Right ventricle myocardium superior (tissue), 1 donor: ENCODE data around the gene CDC14A. TPM values are rescaled to one million over a fixed set of nuclear protein-coding genes. Genes with fewer than 3 reads are reported as not detected.
"Not testable (repeated sequence)": the region's sequence is repeated elsewhere in the genome, so short reads cannot be mapped to it uniquely, and the experiment has no call there.

Experiments used
- ATAC-seq: fragments of 200-7000 bp; cut with Tn5 transposase; one replicate; pipeline ENCODE4 v1.9.1; 2020; ENCODE audit warnings: mild to moderate bottlenecking; ENCODE audit not compliant: poor library complexity
- DNase-seq: peaks from one replicate; pipeline ENCODE4 v3.0.0-alpha.2; 2020
- intact Hi-C: fragments of 100-400 bp; cut with DNase I; formaldehyde crosslinking; loops from one replicate; pipeline ENCODE4 v1.11.2; 2022
- total RNA-seq: library from RNA; stranded (reverse); fragmentation: NEBNext Ultra II Directional; extraction: Animal tissue kit (Norgen Biotek cat#: 25700); gene quantifications from one replicate; pipeline ENCODE4 v1.2.1, GENCODE V29; 2021
- donor health status: DM: no; HTN: yes; CAD: no; lungs with severe emphysema.

The CDC14A gene
- total RNA-seq, 1 donor from 2014 or later, result 3.6 TPM

DNA sequence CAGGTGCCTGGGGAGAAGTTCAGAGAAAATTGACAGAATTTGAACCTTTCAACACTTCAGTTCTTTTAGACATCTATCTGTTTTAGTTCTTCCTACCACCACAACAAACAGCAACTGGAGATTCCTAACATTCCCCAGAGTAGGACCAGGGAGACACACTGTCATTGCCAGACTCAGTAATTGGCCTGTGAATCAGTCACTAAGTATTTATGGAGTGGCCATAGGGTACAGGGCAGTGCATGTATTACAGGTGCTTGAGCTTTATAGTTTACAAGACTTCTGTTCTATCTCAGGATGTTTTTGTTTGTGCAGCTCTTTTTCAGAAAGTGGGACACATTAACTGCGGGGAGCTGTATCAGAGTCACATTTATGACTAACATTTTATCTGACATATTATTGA is 1.7 kb downstream of the CDC14A start:
- ATAC-seq, result no peak
- no peak for DNase-seq
- intact Hi-C loops, result loop anchor here (5.0 to 10.0 kb wide), 2 partner anchors 77 to 101 kb away; no protein-coding TSS in a partner anchor

DNA sequence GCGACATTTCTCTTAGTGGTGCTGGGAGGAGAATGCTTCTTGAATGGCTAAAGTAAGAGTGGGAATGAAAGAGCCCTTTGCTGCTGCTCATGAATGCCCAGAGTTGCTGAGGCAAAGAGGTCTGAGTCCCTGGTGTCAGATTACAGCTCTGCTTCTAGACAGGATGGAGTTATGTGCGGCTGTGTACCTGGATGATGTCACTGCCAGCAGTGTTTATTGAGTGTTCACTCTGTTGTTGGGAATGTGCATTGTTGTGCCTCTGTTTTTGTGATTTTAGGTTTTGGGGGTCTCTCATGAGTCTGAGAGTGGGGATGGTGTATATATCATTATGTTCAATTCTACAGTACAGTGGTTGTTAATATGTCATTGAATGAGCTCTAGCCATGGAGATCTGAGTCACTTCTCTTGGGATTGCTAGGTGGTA is 2.7 kb downstream of the CDC14A start:
- DNase-seq, result no peak
- intact Hi-C loops, result loop anchor here (5.0 to 10.0 kb wide), 2 partner anchors 78 to 100 kb away; no protein-coding TSS in a partner anchor
- ATAC-seq, result no peak

DNA sequence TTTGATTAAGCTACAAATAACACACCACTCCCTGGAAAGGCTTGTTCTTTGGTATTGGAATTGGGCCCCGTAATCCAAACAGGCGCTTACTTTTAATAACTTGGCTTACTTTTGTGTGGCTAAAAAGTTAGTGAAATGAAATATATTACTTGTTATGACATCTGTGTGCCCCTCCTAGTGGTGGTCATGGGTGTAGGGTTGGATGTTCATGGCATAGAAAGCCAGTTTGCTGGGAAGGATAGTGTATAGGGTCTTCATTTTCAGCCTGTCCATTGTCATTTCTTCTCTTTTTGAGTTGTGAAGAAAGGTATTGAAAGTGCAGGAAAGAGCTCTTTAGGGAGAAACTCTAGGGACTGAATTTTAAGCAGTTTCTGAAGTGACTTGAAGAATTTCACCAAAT is 5.9 kb downstream of the CDC14A start:
- no peak for ATAC-seq
- intact Hi-C loops, result loop anchor here (10.0 kb wide), 1 partner anchor 97 kb away; no protein-coding TSS in a partner anchor
- no peak for DNase-seq

DNA sequence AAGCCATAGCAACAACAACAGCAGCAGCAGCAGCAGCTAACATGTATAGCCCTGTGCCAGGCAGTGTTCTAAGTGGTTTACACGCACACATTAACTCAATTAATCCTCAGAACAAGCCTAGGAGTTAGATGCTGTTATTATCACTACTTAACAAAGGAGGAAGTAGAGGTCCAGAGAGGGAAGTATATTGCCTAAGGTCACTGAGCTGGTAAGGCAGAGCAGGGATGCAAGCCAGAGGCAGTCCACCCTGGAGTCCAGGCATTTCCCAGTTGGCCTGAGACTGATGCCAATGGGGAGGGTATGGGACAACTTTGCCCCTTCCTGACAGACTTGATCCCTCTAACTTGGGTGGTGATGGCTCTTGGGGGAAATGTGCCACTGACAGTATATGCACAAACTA is 6.8 kb downstream of the CDC14A start:
- no peak for DNase-seq
- intact Hi-C loops, result loop anchor here (10.0 kb wide), 1 partner anchor 96 kb away; no protein-coding TSS in a partner anchor
- ATAC-seq, result peak; percentile 14

DNA sequence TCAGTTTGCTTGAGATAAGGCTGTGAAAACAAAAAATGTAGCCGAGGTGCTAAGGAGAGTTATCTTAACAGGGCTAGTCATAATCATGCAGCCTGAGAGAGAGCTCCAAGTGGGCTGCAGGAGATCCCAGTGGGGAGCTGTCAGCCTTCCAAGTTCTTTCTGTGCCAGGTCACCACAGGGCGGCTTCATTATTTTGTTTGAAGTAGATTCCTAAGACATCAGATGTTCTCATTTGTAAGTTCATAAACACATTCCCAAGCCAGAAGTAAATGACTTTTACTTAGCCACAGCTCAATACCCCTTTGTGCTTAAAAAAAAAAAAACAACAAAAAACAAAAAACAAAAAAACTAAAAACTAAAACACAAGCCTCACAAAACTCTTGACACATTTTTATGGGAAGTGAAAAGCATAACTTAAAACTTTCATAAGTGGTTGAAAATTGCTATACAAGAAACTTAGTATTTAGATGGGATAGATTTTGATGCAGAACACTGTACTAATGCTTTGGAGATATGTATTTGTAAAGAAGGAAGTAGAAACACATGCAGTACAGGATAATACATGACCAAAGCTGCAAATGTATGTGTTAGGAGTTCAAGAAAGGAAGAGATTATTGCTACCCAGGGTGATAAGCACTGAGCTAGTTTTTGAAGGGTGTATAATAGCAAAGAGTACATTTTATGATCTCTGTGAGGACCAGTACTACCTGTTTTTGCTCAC is 8.6 kb downstream of the CDC14A start:
- intact Hi-C loops, result no loop called here
- DNase-seq (peak; percentile 61), ATAC-seq (peak; percentile 81)

DNA sequence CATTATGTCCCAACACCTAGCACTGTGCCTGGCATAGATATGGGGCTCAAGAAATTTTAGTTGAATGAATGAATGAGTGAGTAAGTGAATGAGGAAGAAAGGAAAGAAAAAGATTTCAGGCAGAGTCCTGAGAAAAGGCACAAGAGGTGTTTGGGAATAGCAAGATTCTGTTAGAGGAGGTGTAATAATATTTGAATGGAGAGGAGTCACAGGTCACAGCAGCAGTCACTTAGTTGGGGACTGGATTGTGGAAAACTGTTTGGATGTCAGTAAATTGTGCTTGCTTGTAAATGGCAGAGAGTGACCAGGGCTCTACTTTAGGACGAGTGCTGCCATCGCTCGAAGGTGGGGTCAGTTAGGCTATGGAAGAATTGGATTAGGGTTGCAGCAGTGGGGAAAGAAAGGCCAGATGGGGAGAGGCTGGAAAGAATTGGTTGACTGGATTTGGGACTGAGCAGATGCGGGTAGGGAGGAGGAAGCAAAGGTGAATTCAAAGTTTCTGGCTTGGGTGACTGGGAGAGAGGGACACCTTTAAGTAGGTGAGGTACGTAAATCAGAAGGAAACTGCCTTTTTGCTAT is 9.3 kb downstream of the CDC14A start:
- no peak for ATAC-seq
- no peak for DNase-seq
- intact Hi-C loops, result no loop called here

DNA sequence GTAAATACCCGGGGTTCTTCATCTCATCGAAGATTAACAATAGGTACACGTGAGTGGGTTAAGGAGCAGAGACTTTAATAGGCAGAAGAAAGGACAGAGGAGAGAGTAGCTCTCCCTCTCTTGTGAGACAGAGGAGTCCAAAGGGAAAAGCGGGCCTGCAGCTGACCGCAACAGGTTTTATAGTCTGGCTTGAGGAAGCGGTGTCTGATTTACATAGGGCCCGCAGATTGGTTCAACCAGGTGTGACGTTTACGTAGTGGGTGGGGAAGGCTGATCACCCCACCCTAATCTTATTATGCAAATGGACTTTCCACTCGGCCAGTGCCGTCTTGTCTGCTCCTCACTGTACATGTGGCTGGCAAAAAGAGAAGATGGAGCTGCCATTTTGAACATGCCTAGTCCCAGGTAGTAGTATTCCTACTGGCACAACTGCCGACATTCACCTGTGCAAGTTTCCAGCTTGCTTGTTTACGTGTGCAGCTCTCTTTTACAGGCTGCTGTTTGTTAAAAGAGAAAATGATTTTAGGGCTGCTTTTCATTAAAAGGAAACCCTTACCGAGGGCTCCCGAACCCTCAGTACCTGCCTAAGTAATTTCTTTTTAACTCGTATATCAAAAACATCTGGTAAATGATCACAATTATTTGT is 10.6 kb downstream of the CDC14A start:
- no peak for ATAC-seq
- no peak for DNase-seq
- intact Hi-C loops, result no loop called here

DNA sequence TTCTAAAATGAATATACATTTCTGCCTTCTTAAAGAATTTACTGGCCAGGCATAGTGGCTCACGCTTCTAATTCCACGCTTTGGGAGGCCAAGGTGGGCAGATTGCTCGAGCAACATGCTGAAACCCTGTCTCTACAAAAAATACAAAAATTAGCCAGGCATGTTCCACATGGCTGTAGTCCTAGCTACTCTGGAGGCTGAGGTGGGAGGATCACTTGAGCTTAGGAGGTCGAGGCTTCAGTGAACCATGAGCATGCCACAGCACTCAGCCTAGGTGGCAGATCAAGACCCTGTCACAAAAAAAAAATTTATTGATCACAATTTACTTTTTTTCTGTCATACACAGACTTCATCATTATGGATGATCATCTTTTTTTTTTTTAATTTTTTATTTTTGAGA is 11.5 kb downstream of the CDC14A start:
- no peak for DNase-seq
- intact Hi-C loops, result no loop called here
- no peak for ATAC-seq

DNA sequence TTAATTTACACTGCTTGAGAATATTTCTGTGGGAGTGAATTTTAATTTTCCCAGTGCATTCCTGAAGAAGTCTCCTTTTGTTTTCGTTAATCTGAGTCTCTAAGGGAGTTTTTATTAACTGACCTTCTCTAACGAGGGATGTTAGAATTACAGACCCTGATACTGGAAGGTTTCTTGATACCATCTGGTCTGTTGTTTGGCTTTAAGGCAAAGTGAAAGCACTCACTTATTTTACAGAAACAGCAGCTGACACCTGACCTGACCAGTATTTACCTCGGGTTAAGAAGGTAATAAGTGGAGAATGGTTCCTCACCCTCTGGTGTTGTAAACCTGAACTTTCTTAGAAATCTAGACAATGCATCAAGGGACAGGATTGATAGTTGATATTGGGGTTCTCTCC is 12.4 kb downstream of the CDC14A start:
- intact Hi-C loops, result no loop called here
- ATAC-seq, result no peak

DNA sequence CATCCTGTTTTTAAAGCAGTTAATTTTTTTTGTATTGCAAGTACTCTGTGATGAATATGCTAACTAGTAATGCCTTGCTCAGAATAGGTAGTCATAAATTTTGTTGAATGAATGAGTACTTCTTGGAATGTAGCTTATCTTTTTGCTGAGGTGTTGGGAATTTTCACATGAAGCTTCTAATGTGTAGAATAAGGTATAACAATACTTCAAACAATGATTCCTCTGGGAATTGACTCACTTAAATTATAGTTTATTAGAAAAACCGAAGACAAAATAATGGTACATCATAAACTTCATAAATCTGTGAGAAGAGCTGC is 13.9 kb downstream of the CDC14A start:
- DNase-seq (no peak), ATAC-seq (no peak)
- intact Hi-C loops, result no loop called here

More for the DNA sequence above, 12.4 kb downstream of the CDC14A start:
- DNase-seq, result no peak

DNA sequence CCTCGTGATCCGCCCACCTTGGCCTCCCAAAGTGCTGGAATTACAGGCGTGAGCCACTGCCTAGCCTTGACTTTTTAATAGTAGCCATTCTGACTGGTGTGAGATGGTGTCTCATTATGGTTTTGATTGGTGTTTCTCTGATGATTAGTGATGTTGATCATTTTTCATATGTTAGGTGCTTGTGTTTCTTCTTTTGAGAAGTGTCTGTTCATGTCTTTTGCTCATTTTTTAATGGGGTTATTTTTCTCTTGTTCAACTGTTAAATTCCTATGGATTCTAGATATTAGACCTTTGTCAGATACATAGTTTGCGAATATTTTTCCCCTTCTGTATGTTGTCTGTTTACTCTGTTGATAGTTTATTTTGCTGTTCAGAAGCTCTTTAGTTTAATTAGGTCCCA is 17.0 kb downstream of the CDC14A start:
- intact Hi-C loops, ATAC-seq, DNase-seq: not testable (repeated sequence)

DNA sequence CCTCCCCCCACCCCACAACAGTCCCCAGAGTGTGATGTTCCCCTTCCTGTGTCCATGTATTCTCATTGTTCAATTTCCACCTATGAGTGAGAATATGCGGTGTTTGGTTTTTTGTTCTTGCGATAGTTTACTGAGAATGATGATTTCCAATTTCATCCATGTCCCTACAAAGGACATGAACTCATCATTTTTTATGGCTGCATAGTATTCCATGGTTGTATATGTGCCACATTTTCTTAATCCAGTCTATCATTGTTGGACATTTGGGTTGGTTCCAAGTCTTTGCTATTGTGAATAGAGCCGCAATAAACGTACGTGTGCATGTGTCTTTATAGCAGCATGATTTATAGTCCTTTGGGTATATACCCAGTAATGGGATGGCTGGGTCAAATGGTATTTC is 21.6 kb downstream of the CDC14A start:
- ATAC-seq, DNase-seq, intact Hi-C loops: not testable (repeated sequence)

DNA sequence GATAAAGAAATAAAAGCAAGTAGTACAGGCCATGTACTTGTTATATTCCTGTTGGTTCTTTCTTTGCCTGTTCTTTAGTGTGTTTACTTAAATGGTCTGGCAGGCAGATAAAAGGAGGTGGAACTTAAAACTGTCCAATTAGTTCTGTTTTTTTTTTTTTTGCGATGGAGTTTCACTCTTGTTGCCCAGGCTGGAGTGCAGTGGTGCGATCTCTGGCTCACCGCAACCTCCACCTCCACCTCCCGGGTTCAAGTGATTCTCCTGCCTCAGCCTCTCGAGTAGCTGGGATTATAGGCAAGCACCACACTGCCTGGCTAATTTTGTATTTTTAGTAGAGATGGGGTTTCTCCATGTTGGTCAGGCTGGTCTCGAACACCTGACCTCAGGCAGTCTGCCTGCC is 24.6 kb downstream of the CDC14A start:
- DNase-seq, intact Hi-C loops, ATAC-seq: not testable (repeated sequence)

DNA sequence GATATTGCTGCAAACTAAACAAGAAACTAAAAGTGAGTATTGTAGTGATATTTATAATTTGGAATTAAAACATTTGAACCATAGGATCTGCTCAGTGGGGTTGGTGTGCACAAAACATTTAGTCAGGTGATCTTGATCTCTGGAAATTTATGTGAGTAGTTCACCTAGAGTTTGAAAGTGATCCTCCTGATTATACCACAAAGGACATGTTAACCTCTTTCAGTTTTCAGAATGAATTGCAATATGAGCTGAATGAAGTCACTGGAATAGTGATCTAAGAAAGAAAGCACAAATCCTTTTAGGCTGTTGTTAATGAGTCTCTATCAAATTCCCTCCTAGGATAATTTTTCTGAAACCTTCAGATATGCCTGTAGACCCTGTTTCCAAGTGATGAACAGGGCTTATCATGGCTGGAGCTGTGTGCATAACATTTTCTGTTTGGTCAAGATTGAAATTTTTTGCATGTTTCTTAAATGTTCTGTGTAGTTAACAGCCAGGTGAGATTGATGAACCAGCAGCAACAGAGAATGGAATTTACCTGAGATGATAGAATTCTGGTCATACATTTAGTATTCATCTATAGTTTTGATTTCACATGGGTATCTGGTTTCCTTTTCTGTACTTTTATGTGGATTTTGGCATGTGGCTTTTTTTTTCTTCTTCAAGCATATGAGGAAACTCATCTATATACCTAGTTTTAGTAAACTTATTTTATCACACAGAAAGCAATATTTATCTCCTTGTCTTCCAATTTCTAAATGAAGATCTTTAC is 25.5 kb downstream of the CDC14A start:
- DNase-seq (no peak), ATAC-seq (no peak)
- intact Hi-C loops, result no loop called here

DNA sequence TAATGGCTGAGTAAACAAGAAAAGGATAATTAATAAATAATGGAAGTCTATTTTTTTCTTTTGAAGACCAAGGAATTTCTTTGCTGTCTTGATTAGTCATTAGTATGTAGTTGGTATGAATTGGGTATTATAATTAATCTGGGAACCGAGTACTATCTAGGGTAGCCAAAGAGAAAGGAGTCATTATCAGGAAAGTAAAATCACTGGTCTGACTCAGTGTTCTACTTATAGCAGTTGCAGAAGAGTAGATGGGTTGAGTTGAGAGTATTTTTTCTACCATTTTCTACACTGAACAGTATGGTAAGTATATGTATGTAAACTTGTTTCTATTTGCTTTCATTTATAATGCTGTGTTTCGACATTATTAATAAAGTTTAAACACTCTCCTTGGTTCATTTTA is 26.6 kb downstream of the CDC14A start:
- intact Hi-C loops, result no loop called here
- DNase-seq, result no peak
- ATAC-seq, result no peak

DNA sequence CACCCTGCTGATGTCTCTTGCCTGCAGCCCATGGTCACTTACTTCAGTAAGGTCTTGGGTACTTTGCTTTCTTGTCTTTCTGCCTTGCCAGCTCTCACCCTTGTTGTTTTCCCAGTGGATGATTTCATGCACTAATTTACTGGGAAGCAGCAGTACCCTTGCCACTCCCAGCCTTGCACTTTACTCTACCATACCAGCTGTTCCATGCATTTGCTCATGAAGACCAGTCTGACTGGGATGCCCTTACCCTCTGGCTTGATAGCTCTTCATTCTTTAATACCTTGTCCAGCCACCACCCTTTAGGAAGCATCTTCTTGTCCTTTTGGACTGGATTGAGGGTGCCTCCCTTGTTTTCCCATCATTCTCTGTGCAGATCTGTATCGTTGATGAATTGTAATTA is 28.3 kb downstream of the CDC14A start:
- DNase-seq (no peak), ATAC-seq (no peak)
- intact Hi-C loops, result no loop called here

DNA sequence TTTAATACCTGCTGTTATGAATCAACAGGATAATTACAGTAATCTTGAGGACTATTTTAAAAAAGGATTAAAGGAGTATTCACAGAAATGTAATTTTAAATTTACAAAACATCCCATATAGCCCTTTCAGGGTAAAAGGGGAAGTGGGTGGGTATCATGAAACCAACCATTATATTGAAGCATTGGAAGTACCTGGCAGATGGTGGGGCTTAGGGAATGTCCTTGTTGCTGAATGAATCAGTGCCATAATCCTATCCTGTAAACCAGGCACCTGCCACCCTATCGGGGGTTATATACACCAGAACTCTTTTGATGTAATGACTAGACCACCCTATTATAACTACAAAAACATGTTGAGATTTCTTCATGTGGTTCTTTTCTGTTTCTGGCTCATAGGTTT is 30.4 kb downstream of the CDC14A start:
- intact Hi-C loops, result no loop called here
- no peak for ATAC-seq
- DNase-seq, result no peak

DNA sequence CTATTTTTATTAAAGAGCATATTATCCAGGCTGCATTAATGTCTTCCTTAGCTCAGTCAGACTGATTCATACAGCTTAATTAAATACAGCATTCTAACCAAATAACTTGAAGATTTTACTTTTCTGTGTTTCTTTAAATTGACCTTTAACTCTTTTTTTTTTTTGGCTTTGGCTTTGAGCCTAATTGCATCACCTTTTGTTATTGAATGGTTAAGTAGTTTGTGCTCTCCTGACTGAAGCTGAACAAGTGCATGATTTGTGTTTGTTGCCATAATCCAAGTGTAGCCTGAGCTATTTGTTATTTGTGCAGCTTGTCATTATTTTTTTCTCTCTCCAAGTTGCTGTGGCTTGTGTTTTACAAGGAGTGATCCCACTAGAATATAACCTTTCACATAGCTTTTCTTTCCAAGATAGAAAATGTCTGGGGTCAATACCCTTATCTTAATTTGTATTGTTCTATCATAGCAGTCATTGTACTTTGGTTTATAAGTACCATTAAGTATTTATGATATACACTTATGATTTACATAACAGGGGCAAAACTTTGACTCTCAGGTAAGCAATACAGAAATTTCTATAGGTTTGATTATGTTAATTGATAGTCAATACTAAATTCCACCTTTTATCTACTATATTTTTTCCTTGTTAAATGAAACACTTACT is 31.6 kb downstream of the CDC14A start:
- ATAC-seq (no peak), DNase-seq (no peak)
- intact Hi-C loops, result no loop called here

DNA sequence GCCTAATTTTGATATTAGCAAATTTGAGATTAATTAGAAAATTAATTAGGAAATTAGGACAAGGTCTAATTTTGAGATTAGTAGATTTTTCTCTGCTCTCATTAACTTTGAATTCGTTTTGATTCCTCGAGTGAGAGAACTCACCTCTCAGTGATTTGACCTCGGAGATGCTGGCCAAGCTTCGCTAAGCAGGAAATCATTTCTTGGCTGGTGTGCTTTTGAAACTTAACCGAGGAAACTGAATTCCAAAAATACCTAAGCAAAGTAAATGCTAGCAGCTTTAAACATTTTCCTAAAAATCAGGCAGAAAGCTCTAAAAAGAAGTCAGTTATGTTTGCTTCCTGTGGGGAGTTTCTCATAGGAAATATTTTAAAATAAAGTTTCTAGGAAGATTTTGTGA is 34.9 kb downstream of the CDC14A start:
- intact Hi-C loops, result no loop called here
- DNase-seq (no peak), ATAC-seq (no peak)
